ENCODE results near the gene ENOX1. TPM values are rescaled to one million over a fixed set of nuclear protein-coding genes. Genes with fewer than 3 reads are reported as not detected.

The ENOX1 gene
- total RNA-seq, 1 donor from 2014 or later, result 2.5 TPM

GRCh38 chr13:43266936-43267615, 519.7 kb downstream of the ENOX1 start:
- TF ChIP-seq CTCF (IDR thresholded peaks at IDR 0.05; ENCODE audit: unreplicated experiment), result no peak
- Mint-ChIP-seq H3K27ac (peak overlapping the region; percentile 78), H3K27me3 (no peaks in the 10 kb centered on the region), H3K36me3 (ENCODE audit: insufficient read depth) (no peaks in the 10 kb centered on the region), H3K4me3 (ENCODE audit: low read depth) (no peak overlapping the region), H3K9me3 (ENCODE audit: low read depth) (no peaks in the 10 kb centered on the region), H3K4me1 (ENCODE audit: low read depth) (peaks cover 43% of the 10 kb centered on the region)
- no peak for DNase-seq (ENCODE audit: low spot score, unreplicated experiment)

- peaks cover 27% of the 10 kb centered on the region for H3K4me1 Mint-ChIP-seq (ENCODE audit: low read depth)
- DNase-seq (ENCODE audit: low spot score, unreplicated experiment), result no peak
- H3K27me3 Mint-ChIP-seq, result no peaks in the 10 kb centered on the region
- no peak overlapping the region for H3K27ac Mint-ChIP-seq
- TF ChIP-seq CTCF (IDR thresholded peaks at IDR 0.05; ENCODE audit: unreplicated experiment), result no peak
- no peaks in the 10 kb centered on the region for H3K36me3 Mint-ChIP-seq (ENCODE audit: insufficient read depth)
- peaks cover 3% of the 10 kb centered on the region for H3K9me3 Mint-ChIP-seq (ENCODE audit: low read depth)
- H3K4me3 Mint-ChIP-seq (ENCODE audit: low read depth), result no peak overlapping the region
These were observed 521.7 kb downstream of the ENOX1 start for GRCh38 chr13:43265028-43265427.

GRCh38 chr13:43264458-43264857, 522.3 kb downstream of the ENOX1 start:
- no peak for TF ChIP-seq CTCF (IDR thresholded peaks at IDR 0.05; ENCODE audit: unreplicated experiment)
- no peak overlapping the region for H3K4me3 Mint-ChIP-seq (ENCODE audit: low read depth)
- peaks cover 3% of the 10 kb centered on the region for H3K9me3 Mint-ChIP-seq (ENCODE audit: low read depth)
- no peaks in the 10 kb centered on the region for H3K27me3 Mint-ChIP-seq
- H3K27ac Mint-ChIP-seq, result no peak overlapping the region
- peaks cover 23% of the 10 kb centered on the region for H3K4me1 Mint-ChIP-seq (ENCODE audit: low read depth)
- H3K36me3 Mint-ChIP-seq (ENCODE audit: insufficient read depth), result no peaks in the 10 kb centered on the region
- no peak for DNase-seq (ENCODE audit: low spot score, unreplicated experiment)

GRCh38 chr13:43263047-43263446, 523.7 kb downstream of the ENOX1 start:
- Mint-ChIP-seq H3K9me3 (ENCODE audit: low read depth) (peaks cover 3% of the 10 kb centered on the region), H3K27ac (no peak overlapping the region), H3K4me3 (ENCODE audit: low read depth) (no peak overlapping the region), H3K4me1 (ENCODE audit: low read depth) (peaks cover 13% of the 10 kb centered on the region), H3K27me3 (no peaks in the 10 kb centered on the region), H3K36me3 (ENCODE audit: insufficient read depth) (no peaks in the 10 kb centered on the region)
- no peak for DNase-seq (ENCODE audit: low spot score, unreplicated experiment)
- no peak for TF ChIP-seq CTCF (IDR thresholded peaks at IDR 0.05; ENCODE audit: unreplicated experiment)

GRCh38 chr13:43260999-43261398, 525.8 kb downstream of the ENOX1 start:
- Mint-ChIP-seq H3K36me3 (ENCODE audit: insufficient read depth) (no peaks in the 10 kb centered on the region), H3K4me3 (ENCODE audit: low read depth) (no peak overlapping the region), H3K4me1 (ENCODE audit: low read depth) (no peaks in the 10 kb centered on the region), H3K9me3 (ENCODE audit: low read depth) (peaks cover 3% of the 10 kb centered on the region), H3K27me3 (no peaks in the 10 kb centered on the region), H3K27ac (no peak overlapping the region)
- no peak for TF ChIP-seq CTCF (IDR thresholded peaks at IDR 0.05; ENCODE audit: unreplicated experiment)
- no peak for DNase-seq (ENCODE audit: low spot score, unreplicated experiment)
